Measurements from ENCODE around the gene NKX1-2. TPM values are rescaled to one million over a fixed set of nuclear protein-coding genes. Genes with fewer than 3 reads are reported as not detected.

NKX1-2 gene
- total RNA-seq, 1 experiment from 2014 or later, result 5.6 TPM

- no peak for DNase-seq (ENCODE audit: low read depth, low spot score)
- in situ Hi-C loops (cut with HindIII; ENCODE audit: low pct_unique_long_range_greater_than_20kb, low sequenced_read_pairs), result no loop called here
Measured at GRCh38 chr10:124480860-124481259, 31.0 kb upstream of the NKX1-2 start.

- in situ Hi-C loops (cut with HindIII; ENCODE audit: low pct_unique_long_range_greater_than_20kb, low sequenced_read_pairs), result no loop called here
- no peak for DNase-seq (ENCODE audit: low read depth, low spot score)
Measured at GRCh38 chr10:124478515-124478914, 28.7 kb upstream of the NKX1-2 start.

DNA sequence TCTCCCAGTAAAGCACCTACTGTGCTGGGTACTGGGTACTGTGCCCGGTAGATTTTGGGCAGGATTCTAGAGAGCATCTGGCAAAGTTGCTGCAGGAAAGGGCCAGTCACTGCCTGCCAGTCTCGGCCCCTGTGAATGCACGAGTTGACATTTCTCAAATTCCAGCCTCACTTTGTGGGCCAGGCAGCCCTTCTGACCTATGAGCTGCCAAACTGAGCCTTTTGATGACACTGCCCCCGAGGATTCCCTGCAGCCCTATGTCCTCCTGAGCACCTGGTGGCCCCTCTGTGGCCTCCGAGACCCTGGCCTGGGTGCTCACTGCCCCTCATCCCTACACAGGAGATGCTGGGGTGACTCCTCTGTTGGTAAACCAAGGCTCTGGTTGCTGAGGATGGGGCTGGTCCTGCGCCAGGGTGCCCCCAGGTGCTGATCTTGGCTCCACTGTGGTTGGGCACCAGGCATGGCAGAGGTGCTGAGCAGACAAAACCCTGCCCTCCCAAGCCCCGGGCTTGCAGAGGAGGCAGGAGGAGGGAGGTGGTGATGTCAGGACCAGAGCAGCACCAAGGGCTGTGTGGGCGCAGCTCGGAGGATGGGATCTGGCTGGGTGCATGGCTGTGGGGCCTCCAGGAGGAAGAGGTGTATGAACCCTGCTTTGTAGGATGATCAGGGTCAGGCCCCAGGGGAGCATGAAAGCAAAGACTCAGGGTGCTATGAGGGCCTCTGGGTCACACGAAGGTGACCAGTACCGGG, 28.0 kb upstream of the NKX1-2 start:
- DNase-seq (ENCODE audit: low read depth, low spot score), result no peak
- in situ Hi-C loops (cut with HindIII; ENCODE audit: low pct_unique_long_range_greater_than_20kb, low sequenced_read_pairs), result no loop called here

DNA sequence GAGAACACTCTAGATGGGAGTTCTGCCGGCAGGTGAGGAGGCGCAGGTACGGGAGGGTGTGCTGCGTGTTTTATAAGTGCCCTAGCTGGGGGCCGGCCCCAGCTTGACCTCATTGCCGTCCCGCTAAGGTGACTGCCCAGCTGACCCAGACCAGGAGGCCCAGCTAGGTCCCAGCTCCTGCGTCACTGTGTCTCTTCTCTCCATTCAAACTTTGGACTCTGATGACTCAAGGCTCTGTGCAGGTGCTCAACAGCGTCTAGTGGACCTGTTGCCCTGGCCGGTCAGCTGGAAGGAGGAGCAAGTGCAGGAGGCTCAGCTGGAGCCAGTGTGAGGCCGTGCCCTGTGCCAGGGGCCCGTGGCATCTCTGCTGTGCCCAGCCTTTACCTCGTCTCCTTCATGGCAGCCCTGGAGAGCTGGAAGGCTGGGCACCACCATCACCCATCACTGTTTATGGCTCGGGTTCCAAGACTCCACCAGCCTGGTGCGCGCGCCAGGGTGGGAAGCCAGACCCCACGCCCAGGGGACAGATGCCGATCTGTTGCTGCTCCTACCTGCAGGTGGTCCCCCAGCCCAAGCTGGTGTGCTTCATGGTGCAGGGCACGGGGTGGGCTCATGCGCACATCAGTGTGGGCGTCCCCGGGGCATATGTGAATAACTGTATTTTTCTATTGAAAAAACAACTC, 26.3 kb upstream of the NKX1-2 start:
- in situ Hi-C loops (cut with HindIII; ENCODE audit: low pct_unique_long_range_greater_than_20kb, low sequenced_read_pairs), result no loop called here
- no peak for DNase-seq (ENCODE audit: low read depth, low spot score)

DNA sequence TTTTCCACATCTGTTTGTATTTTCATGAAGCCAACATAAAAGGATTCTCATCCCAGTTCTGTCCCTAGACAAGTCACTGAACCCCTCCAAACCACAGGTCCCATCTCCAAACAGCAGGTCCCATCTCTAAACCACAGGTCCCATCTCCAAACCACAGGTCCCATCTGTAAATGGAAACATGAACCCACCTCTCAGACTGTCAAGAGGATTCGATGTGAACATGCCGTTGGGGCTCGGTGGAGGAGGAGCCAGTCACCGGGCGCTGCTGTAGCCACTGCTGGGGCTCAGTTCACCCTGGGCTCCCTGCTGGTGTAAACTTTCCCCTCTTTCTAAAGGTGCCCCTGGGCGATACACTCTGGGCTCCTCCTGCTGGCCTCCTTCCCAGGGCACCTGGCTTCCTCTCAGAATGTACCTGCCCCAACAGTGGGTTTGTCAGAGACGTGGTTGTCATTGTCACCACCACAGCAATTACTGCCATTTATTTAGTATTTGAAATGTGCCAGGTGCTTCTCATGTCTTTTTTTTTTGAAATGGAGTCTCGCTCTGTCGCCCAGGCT, 24.8 kb upstream of the NKX1-2 start:
- DNase-seq (ENCODE audit: low read depth, low spot score), result no peak
- in situ Hi-C loops (cut with HindIII; ENCODE audit: low pct_unique_long_range_greater_than_20kb, low sequenced_read_pairs), result no loop called here

GRCh38 chr10:124473070-124473469, 23.2 kb upstream of the NKX1-2 start:
- no peak for DNase-seq (ENCODE audit: low read depth, low spot score)
- in situ Hi-C loops (cut with HindIII; ENCODE audit: low pct_unique_long_range_greater_than_20kb, low sequenced_read_pairs), result no loop called here

DNA sequence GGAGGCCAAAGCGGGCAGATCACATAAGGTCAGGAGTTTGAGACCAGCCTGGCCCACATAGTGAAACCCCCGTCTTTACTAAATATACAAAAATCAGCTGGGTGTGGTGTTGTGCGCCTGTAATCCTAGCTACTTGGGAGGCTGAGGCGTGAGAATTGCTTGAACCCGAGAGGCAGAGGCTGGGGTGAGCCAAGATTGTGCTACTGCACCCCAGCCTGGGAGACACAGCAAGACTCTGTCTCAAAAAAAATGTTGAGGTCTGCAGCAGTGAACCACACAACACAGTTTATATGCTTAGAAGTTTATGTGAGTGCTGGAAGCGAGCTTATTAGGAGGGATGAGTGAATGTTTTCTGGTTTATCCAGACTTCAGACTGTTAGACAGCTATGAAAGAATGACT, 22.2 kb upstream of the NKX1-2 start:
- in situ Hi-C loops (cut with HindIII; ENCODE audit: low pct_unique_long_range_greater_than_20kb, low sequenced_read_pairs), result no loop called here
- DNase-seq (ENCODE audit: low read depth, low spot score), result no peak

- in situ Hi-C loops (cut with HindIII; ENCODE audit: low pct_unique_long_range_greater_than_20kb, low sequenced_read_pairs), result no loop called here
- no peak for DNase-seq (ENCODE audit: low read depth, low spot score)
Measured at GRCh38 chr10:124470544-124471434, 21.0 kb upstream of the NKX1-2 start.

DNA sequence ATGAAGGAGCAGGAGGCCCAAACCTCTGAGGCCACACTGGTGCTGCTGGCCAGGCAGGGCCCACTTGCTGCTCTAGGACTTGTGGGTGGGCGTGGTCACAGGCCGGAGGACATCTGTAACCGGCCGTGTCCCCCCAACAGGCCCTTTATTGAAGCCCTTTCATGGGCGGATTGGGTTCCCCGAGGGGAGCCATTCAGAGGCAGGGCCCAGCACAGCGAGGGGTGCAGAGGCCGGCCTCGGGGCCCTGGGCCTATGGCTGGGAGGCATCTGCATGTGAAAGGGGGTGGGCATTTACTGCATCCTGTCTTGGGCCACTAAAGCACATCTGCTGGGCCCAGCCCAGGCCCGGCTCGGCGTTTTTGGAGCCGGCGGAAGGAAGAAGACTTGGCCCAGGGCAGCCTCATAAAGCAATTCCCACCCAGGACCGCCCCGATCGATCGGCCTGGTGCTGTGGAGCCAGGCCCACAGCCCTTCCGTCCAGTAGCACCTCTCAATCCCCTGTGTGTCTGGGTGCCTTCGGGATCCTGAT, 20.2 kb upstream of the NKX1-2 start:
- DNase-seq (ENCODE audit: low read depth, low spot score), result no peak
- in situ Hi-C loops (cut with HindIII; ENCODE audit: low pct_unique_long_range_greater_than_20kb, low sequenced_read_pairs), result no loop called here

GRCh38 chr10:124468624-124469023, 18.8 kb upstream of the NKX1-2 start:
- no peak for DNase-seq (ENCODE audit: low read depth, low spot score)
- in situ Hi-C loops (cut with HindIII; ENCODE audit: low pct_unique_long_range_greater_than_20kb, low sequenced_read_pairs), result no loop called here

GRCh38 chr10:124467165-124467564, 17.3 kb upstream of the NKX1-2 start:
- no peak for DNase-seq (ENCODE audit: low read depth, low spot score)
- in situ Hi-C loops (cut with HindIII; ENCODE audit: low pct_unique_long_range_greater_than_20kb, low sequenced_read_pairs), result no loop called here

- in situ Hi-C loops (cut with HindIII; ENCODE audit: low pct_unique_long_range_greater_than_20kb, low sequenced_read_pairs), result no loop called here
- no peak for DNase-seq (ENCODE audit: low read depth, low spot score)
Measured at GRCh38 chr10:124465777-124466488, 16.1 kb upstream of the NKX1-2 start.

- in situ Hi-C loops (cut with HindIII; ENCODE audit: low pct_unique_long_range_greater_than_20kb, low sequenced_read_pairs), result no loop called here
- DNase-seq (ENCODE audit: low read depth, low spot score), result no peak
Measured at GRCh38 chr10:124465003-124465776, 15.4 kb upstream of the NKX1-2 start.

GRCh38 chr10:124464028-124464965, 14.5 kb upstream of the NKX1-2 start:
- no peak for DNase-seq (ENCODE audit: low read depth, low spot score)
- in situ Hi-C loops (cut with HindIII; ENCODE audit: low pct_unique_long_range_greater_than_20kb, low sequenced_read_pairs), result no loop called here

DNA sequence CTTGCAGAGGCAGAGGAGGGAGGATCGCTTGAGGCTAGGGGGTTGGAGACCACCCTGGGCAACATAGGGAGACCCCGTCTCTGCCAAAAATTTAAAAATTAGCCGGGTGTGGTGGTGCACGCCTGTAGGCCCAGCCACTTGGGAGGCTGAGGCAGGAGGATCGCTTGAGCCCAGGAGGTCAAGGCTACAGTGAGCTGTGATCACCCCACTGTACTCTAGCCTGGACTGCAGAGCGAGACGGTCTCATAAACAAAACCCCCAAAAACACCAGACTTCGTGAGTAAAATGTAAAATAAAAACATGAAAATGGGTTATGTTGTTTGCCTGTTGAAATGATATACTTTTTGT, 12.5 kb upstream of the NKX1-2 start:
- DNase-seq (ENCODE audit: low read depth, low spot score), result no peak
- in situ Hi-C loops (cut with HindIII; ENCODE audit: low pct_unique_long_range_greater_than_20kb, low sequenced_read_pairs), result no loop called here
